Sigmoid colon (tissue), 7 donors: Measurements from ENCODE around the gene CCDC39. TPM values are rescaled to one million over a fixed set of nuclear protein-coding genes. Genes with fewer than 3 reads are reported as not detected.

Source experiments
- DNase-seq: peaks from one replicate; pipeline ENCODE4 v3.0.0-alpha.2; 2019
- H3K27ac ChIP-seq, 4 donors: fragments of 200-600 bp; sonication (generic); one replicate each; pipeline ENCODE4 v1.5.1; 2016 to 2019; ENCODE audit warnings: mild to moderate bottlenecking in 1 of 4
- H3K27me3 ChIP-seq, 3 donors: fragments of 200-600 bp; sonication (generic); one replicate each; pipeline ENCODE4 v1.5.1; 2019; ENCODE audit warnings: mild to moderate bottlenecking in 1 of 3
- H3K36me3 ChIP-seq, 4 donors: fragments of 200-600 bp; sonication (generic); one replicate each; pipeline ENCODE4 v1.5.1; 2016 to 2019
- H3K4me1 ChIP-seq, 4 donors: fragments of 200-600 bp; sonication (generic); one replicate each; pipeline ENCODE4 v1.5.1; 2017 to 2019
- H3K4me3 ChIP-seq, 4 donors: fragments of 200-600 bp; sonication (generic); one replicate each; pipeline ENCODE4 v1.5.1; 2017 to 2019; ENCODE audit warnings: mild to moderate bottlenecking in 2 of 4, moderate library complexity in 1 of 4
- H3K9me3 ChIP-seq, 4 donors: fragments of 200-600 bp in 3 of 4; sonication (generic) in 3 of 4; one replicate each; pipeline versions ENCODE4 v1.5.1 to v1.6.1; 2013 to 2019
- EP300 ChIP-seq, 4 donors: sonication (generic); formaldehyde crosslinking; IDR thresholded peaks; one replicate each; pipeline ENCODE4 v1.6.1; 2017; ENCODE audit warnings: antibody characterized with exemption in 4 of 4
- POLR2A ChIP-seq, 2 donors: fragments of 450-650 bp; IDR thresholded peaks; one replicate each; pipeline ENCODE4 v1.6.1; 2016; ENCODE audit warnings: antibody characterized with exemption in 2 of 2, mild to moderate bottlenecking in 2 of 2, moderate library complexity in 2 of 2
- POLR2AphosphoS5 ChIP-seq, 4 donors: sonication (generic); formaldehyde crosslinking; IDR thresholded peaks; one replicate each; pipeline ENCODE4 v1.6.1; 2017; ENCODE audit warnings: antibody characterized with exemption in 4 of 4
- WGBS, 2 donors: extraction: QIAGEN DNeasy Blood & Tissue Kit; methylation state at CpG; one replicate each; pipeline ENCODE4 v1.1.7; 2013; 5-methylcytosine and 5-hydroxymethylcytosine counted together
- intact Hi-C: fragments of 100-400 bp; cut with DNase I; formaldehyde crosslinking; loops from one replicate; pipeline ENCODE4 v1.15.1; 2023
- polyA plus RNA-seq, 3 donors: library from polyadenylated mRNA; stranded (reverse); fragments of 200-250 nt; gene quantifications; one replicate each; pipeline ENCODE4 v1.2.3, GENCODE V29; 2013
- total RNA-seq, 4 donors: library from RNA; depleted of rRNA; stranded (reverse); fragments of >200 nt; gene quantifications; one replicate each; pipeline ENCODE4 v1.1.0, GENCODE V29; 2016
- TF ChIP-seq, protein P1 (sequence below), 4 experiments: fragments of 450-650 bp in 3 of 4; fragments of 200-600 bp in 1 of 4; IDR thresholded peaks; one replicate each; pipeline ENCODE4 v1.5.1; 2016 to 2019; ENCODE audit warnings: antibody characterized with exemption in 4 of 4, mild to moderate bottlenecking in 3 of 4, moderate library complexity in 2 of 4
- donor health status: healthy with polysubstance abuse.
- donor health status: Bipolar disorder and iron deficiency.
- donor health status: healthy.

Gene CCDC39
- total and polyA plus RNA-seq, 7 donors: 0.01 to 1.1 (median 0.16) TPM; not detected in 4

DNA sequence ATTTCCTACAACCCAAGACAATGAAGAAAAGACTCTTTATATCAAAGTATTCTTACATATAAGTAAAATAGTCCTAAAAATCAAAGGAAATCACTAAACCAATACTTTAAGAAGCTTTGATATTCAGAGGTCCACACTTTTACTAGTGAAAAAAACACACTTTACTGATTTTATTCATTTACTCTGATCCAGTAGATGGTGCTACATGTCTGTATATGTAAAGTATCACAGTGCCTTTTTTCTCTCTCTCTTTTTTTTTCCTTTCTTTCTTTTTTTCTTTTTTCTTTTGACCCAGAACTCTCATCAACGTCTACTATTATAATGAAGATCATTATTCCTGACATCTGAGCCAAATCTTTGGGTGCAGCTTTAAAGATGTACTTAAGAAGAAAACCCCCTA lies 10.8 kb upstream of the CCDC39 start:
- Histone ChIP-seq H3K36me3 (no peaks in the 10 kb centered on the region), H3K4me3 (no peak overlapping the region), H3K4me1 (no peaks in the 10 kb centered on the region), H3K9me3 (no peaks in the 10 kb centered on the region), H3K27me3 (peaks cover 0 to 3% (median 0%) of the 10 kb centered on the region in 3 donors), H3K27ac (no peak overlapping the region)
- DNase-seq: no peak
- TF ChIP-seq, protein P1, sequence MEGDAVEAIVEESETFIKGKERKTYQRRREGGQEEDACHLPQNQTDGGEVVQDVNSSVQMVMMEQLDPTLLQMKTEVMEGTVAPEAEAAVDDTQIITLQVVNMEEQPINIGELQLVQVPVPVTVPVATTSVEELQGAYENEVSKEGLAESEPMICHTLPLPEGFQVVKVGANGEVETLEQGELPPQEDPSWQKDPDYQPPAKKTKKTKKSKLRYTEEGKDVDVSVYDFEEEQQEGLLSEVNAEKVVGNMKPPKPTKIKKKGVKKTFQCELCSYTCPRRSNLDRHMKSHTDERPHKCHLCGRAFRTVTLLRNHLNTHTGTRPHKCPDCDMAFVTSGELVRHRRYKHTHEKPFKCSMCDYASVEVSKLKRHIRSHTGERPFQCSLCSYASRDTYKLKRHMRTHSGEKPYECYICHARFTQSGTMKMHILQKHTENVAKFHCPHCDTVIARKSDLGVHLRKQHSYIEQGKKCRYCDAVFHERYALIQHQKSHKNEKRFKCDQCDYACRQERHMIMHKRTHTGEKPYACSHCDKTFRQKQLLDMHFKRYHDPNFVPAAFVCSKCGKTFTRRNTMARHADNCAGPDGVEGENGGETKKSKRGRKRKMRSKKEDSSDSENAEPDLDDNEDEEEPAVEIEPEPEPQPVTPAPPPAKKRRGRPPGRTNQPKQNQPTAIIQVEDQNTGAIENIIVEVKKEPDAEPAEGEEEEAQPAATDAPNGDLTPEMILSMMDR (IDR thresholded peaks at IDR 0.05): no peak
- TF ChIP-seq EP300 (IDR thresholded peaks at IDR 0.05) (no peak), POLR2AphosphoS5 (IDR thresholded peaks at IDR 0.05) (no peak), POLR2A (IDR thresholded peaks at IDR 0.05) (no peak)
- 3 to 17% methylated on average over 1 of the region's 1 CpG for WGBS, 2 donors
- intact Hi-C loops: no loop called here

DNA sequence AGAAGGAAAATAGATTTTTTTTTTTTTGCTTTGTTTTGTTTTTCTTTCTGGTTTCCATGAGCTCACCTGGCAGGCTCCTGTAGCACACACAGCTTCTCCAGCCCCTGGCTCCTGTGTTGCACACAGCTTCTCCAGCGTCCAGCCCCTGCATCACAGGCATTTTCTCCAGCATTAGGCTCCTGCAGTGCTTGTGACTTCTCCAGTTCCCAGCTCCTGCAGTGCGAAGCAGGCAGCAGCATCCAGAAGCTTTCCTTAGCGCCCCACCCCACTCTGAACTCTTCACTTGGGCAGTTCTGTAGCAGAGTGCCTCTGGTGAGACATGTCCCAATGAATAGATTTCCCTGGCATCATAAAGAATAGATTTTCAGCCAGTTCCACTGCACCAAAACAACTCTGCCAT lies 5.5 kb upstream of the CCDC39 start:
- intact Hi-C loops: no loop called here
- Histone ChIP-seq H3K27me3 (peaks cover 0 to 13% (median 3%) of the 10 kb centered on the region in 3 donors), H3K4me1 (peaks cover 0 to 7% (median 2%) of the 10 kb centered on the region in 4 donors), H3K36me3 (no peaks in the 10 kb centered on the region), H3K9me3 (no peaks in the 10 kb centered on the region), H3K4me3 (no peak overlapping the region), H3K27ac (no peak overlapping the region)
- TF ChIP-seq EP300 (IDR thresholded peaks at IDR 0.05) (no peak), POLR2AphosphoS5 (IDR thresholded peaks at IDR 0.05) (no peak), POLR2A (IDR thresholded peaks at IDR 0.05) (no peak)
- TF ChIP-seq, protein P1 (IDR thresholded peaks at IDR 0.05): no peak
- no peak for DNase-seq
- 27 to 36% methylated on average over 3 of the region's 3 CpGs for WGBS, 2 donors

DNA sequence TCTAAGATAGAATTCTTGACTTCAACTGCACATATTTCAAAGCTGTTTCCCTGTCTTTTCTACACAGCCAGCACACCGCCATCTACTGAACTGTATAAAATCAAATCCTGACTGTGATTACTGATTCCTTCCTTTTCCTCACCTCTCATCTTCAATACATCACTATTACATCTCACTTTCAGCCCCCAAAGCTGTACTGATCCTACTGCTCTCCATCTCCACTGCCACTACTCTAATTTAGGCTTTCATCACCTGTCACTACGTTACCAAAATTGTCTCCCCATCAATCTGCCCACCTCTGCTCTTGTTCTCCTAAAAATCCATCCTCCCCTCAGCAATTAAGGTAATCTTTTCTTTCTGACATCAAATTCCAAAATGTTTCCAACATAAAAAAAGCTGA lies 4.5 kb upstream of the CCDC39 start:
- 79 to 85% methylated on average over 2 of the region's 2 CpGs for WGBS, 2 donors
- intact Hi-C loops: no loop called here
- Histone ChIP-seq H3K27me3 (peaks cover 0 to 22% (median 3%) of the 10 kb centered on the region in 3 donors), H3K36me3 (no peaks in the 10 kb centered on the region), H3K9me3 (no peaks in the 10 kb centered on the region), H3K27ac (no peak overlapping the region), H3K4me3 (no peak overlapping the region), H3K4me1 (peaks cover 0 to 15% (median 8%) of the 10 kb centered on the region in 4 donors)
- TF ChIP-seq, protein P1 (IDR thresholded peaks at IDR 0.05): no peak
- TF ChIP-seq EP300 (IDR thresholded peaks at IDR 0.05): no peak
- TF ChIP-seq POLR2AphosphoS5 (IDR thresholded peaks at IDR 0.05): no peak
- no peak for TF ChIP-seq POLR2A (IDR thresholded peaks at IDR 0.05)
- no peak for DNase-seq

DNA sequence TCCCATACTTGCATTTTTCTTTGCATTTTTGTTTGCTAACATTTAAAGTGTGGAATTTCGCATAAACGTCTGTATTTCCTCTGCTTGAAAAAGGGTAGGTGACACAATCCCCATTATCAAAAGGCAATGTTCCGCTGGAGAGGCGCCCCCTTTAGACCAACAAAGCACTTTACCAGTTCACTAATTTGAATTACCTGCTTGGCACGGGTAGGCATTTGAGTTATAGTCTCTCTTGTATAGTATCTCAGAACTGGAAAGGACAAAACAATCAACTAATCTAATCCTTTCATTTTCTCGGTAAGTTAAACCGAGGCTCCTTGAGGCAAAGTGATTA lies 775 bp upstream of the CCDC39 start:
- Histone ChIP-seq H3K9me3 (no peaks in the 10 kb centered on the region), H3K36me3 (no peaks in the 10 kb centered on the region), H3K4me3 (peak overlapping the region; percentile 11 to 57 (median 45)), H3K4me1 (peaks cover 0 to 16% (median 11%) of the 10 kb centered on the region in 4 donors), H3K27ac (no peak overlapping the region), H3K27me3 (peaks cover 0 to 31% (median 0%) of the 10 kb centered on the region in 3 donors)
- no peak for TF ChIP-seq POLR2AphosphoS5 (IDR thresholded peaks at IDR 0.05)
- no peak for TF ChIP-seq EP300 (IDR thresholded peaks at IDR 0.05)
- TF ChIP-seq, protein P1 (IDR thresholded peaks at IDR 0.05): no peak
- TF ChIP-seq POLR2A (IDR thresholded peaks at IDR 0.05): no peak
- intact Hi-C loops: no loop called here
- no peak for DNase-seq
- 2 to 3% methylated on average over 7 of the region's 7 CpGs for whole genome bisulfite sequencing, 2 donors

DNA sequence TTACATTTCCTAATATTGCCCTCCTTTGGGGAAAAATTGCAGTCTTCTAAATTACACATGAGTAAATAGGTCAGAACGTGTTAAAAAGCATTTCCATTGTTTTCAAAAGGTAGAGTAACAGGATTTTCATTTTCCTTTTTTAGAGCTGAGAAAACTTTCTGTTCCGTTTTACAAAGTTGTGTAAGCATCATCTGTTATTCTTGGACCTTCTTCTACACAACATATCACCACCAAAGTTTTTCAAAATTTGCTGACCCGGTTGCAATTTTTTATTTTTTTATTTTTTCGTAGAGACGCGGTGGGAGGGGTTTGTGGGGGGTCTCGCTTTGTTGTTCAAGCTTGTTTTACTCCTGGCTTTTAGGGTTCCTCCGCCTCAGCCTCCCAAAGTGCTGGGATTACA lies 1.1 kb downstream of the CCDC39 start:
- DNase-seq: no peak
- Histone ChIP-seq H3K27ac (no peak overlapping the region), H3K4me1 (peaks cover 0 to 16% (median 11%) of the 10 kb centered on the region in 4 donors), H3K9me3 (no peaks in the 10 kb centered on the region), H3K36me3 (no peaks in the 10 kb centered on the region), H3K4me3 (no peak overlapping the region), H3K27me3 (peaks cover 0 to 31% (median 0%) of the 10 kb centered on the region in 3 donors)
- WGBS, 2 donors: 21 to 23% methylated on average over 8 of the region's 8 CpGs
- intact Hi-C loops: no loop called here
- TF ChIP-seq POLR2A (IDR thresholded peaks at IDR 0.05): no peak
- TF ChIP-seq, protein P1 (IDR thresholded peaks at IDR 0.05): no peak
- TF ChIP-seq POLR2AphosphoS5 (IDR thresholded peaks at IDR 0.05): no peak
- TF ChIP-seq EP300 (IDR thresholded peaks at IDR 0.05): no peak
